AG09319 (cell line): ENCODE data around the gene PIH1D1.

ENCODE experiments used
- DNase-seq: peaks from one replicate; pipeline ENCODE4 v3.0.0-alpha.2; 2010; ENCODE audit warnings: low read depth; ENCODE audit errors: extremely low read depth
- TF ChIP-seq, protein P1 (sequence below): IDR thresholded peaks from 2 replicates; pipeline ENCODE4 v1.5.1; 2011; ENCODE audit warnings: low read depth, mild to moderate bottlenecking, inconsistent platforms, low read length, moderate library complexity

PIH1D1 gene

DNA sequence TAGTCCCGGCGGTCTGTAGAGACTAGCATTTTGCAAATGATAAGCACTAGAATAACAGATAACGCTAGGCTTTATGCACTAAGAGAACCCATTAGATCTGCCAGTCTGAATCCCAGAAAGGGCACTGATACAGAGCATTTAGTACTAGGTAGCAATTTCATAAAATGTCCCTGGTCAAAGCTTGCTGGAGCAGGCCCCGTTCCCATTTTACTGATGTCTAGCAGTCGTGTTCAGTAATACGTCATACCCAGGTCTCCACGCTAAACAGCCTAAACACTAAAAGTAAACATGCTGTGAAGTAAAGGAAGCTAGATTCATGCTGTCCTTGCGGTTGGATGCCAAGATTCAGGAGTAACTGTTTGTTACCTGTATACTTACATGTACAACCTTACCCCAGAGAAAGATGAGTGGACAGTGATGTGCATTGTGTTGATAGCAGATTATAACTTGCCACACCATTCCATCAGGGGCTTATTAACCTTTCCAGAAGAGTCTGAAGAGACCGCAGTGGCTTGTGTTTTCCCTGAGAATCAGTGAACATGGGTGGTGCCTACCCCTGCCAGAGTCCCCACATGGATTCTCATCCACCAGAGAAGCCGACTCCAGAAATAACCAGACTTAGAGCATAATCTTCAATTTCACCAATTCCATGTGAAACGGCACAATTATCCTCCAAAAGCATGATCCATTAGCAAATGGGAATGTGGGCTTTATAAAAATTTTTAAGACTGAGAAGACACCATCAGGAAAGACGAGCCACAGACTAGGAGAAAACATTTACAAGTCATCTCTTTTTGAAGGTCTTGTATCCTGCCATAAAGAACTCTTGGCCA lies 41.2 kb upstream of the PIH1D1 start:
- TF ChIP-seq, protein P1, sequence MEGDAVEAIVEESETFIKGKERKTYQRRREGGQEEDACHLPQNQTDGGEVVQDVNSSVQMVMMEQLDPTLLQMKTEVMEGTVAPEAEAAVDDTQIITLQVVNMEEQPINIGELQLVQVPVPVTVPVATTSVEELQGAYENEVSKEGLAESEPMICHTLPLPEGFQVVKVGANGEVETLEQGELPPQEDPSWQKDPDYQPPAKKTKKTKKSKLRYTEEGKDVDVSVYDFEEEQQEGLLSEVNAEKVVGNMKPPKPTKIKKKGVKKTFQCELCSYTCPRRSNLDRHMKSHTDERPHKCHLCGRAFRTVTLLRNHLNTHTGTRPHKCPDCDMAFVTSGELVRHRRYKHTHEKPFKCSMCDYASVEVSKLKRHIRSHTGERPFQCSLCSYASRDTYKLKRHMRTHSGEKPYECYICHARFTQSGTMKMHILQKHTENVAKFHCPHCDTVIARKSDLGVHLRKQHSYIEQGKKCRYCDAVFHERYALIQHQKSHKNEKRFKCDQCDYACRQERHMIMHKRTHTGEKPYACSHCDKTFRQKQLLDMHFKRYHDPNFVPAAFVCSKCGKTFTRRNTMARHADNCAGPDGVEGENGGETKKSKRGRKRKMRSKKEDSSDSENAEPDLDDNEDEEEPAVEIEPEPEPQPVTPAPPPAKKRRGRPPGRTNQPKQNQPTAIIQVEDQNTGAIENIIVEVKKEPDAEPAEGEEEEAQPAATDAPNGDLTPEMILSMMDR = no peak
- DNase-seq = no peak

DNA sequence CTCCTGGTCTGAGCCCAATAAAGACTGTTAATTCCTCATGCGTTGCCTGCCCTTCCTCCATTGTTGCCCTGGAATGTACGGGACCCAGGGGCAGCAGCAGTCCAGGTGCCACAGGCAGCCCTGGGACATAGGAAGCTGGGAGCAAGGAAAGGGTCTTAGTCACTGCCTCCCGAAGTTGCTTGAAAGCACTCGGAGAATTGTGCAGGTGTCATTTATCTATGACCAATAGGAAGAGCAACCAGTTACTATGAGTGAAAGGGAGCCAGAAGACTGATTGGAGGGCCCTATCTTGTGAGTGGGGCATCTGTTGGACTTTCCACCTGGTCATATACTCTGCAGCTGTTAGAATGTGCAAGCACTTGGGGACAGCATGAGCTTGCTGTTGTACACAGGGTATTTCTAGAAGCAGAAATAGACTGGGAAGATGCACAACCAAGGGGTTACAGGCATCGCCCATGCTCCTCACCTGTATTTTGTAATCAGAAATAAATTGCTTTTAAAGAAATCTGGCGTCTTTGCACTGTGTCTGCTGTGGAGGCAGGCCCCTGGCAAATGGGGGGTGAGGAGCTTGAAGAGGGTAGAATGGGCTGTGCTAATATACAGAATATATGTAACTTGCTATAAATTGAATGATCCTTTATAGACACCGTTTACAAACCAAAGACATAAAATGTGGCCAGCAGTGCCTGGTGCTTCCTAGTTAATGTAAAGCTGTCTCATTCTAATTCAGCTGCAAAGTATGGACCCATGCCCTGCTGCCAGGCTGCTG lies 40.4 kb upstream of the PIH1D1 start:
- no peak for DNase-seq
- TF ChIP-seq, protein P1 = no peak

DNA sequence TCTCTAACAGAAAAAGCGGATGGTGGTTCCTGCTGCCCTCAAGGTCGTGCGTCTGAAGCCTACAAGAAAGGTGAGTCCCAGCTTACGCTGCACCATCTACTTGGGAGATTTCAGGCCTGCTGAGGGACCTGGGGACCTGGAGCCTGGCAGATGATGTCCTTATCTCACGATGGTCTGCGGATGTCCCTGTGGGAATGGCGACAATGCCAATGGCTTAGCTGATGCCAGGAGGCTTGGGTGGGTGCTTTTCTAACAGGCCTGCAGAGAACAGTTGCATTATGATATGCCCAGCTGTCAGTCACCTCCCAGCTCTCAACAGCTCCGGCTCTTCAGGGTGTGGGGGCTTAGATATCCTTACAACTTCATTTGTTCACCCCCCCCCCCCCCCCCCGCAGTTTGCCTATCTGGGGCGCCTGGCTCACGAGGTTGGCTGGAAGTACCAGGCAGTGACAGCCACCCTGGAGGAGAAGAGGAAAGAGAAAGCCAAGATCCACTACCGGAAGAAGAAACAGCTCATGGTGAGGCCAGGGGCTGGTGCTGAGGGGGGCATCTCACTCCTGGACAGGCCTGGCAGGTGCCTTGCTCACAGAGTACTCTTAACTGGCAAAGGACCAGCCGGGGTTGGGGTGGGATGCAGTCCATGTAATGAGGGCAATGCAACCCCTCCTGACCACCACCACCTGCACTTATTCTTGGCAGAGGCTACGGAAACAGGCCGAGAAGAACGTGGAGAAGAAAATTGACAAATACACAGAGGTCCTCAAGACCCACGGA lies 39.6 kb upstream of the PIH1D1 start:
- no peak for DNase-seq
- TF ChIP-seq, protein P1 = no peak

DNA sequence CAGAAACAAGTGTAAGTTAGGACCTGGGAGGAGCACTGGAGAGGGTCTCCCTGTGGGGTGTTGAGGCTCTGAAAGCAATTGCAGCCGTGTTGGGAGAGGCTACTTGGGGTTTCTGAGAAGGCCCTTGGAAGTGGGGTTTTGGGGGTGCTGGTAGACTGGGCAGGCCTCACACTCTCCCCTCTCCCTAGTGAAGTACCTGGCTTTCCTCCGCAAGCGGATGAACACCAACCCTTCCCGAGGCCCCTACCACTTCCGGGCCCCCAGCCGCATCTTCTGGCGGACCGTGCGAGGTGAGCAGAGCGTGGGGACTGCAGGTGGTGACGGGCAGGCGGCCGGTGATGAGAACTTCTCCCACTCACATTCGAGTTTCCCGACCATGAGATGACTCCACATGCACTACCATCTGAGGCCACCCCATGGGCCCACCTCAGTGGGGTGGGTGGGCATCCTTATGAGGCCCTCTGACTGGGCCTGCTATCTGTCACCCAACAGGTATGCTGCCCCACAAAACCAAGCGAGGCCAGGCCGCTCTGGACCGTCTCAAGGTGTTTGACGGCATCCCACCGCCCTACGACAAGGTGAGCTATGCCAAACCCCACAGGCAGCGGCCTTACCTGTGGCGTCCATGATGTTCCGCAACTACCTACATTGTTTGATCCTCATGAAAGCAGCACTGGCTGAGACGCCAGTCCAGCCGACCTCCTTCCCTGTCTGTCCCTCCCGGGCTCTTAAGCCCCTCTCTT lies 38.8 kb upstream of the PIH1D1 start:
- no peak for DNase-seq

DNA sequence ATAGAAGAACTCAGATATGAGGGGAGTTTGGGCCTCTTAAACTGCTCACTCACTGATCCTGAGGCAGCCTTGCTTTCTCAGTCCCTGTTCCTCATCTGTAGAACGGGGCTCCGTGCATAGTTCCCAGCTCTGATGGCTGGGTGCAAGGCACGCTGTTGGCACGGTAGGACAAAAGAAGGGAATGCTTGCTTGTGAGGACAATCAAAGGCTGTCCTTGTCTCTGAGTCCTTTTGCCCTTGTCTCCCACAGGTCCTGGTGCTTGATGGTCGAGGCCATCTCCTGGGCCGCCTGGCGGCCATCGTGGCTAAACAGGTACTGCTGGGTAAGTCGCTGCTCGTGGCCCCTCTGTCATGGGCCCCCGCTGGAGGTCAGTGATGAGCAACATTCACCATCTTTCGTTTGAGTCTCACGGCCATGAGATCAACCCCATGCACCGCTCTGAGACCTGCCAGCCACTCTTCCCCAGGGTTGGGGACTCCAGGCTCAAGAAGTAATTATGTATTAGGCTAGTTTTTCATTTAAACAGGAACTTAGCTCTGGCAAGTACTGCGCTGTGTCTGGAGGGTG lies 38.1 kb upstream of the PIH1D1 start:
- TF ChIP-seq, protein P1 = no peak
- DNase-seq = no peak

More for the DNA sequence above, 38.8 kb upstream of the PIH1D1 start:
- TF ChIP-seq, protein P1 = no peak

DNA sequence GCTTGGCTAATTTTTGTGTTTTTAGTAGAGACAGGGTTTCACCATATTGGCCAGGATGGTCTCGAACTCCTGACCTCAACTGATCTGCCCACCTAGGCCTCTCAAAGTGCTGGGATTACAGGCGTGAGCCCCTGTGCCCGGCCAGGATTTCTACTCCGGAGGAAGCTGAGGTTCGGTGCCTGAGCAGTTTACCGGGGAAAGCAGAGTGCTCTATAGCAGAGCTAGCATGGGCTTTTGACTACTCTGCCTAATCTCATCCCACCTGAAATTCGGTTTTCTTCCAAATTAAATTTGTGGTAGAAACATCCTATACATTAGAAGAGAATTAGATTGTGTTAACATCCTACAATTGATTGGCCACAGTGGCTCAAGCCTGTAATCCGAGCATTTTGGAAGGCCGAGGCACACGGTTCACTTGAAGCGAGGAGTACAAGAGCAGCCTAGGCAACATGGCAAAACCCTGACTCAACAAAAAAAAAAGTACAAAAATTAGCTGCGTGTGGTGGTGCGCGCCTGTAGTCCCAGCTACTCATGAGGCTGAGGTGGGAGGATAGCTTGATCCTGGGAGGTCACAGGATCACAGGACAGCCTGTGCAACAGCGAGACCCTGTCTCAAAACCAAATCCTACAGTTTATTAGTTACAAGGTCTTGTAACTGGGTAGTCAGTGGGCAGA lies 37.4 kb upstream of the PIH1D1 start:
- DNase-seq = no peak

More for the DNA sequence above, 37.4 kb upstream of the PIH1D1 start:
- TF ChIP-seq, protein P1 = no peak
